Right forelimb (tissue), 1 donor: ENCODE results near the gene ERICH2.

Source experiments
- DNase-seq: peaks from one replicate; pipeline ENCODE4 v3.0.0-alpha.2; 2018

The ERICH2 gene

GRCh38 chr2:170846314-170846713 is 76.1 kb downstream of the ERICH2 start:
- no peak for DNase-seq

GRCh38 chr2:170847716-170848115 is 77.5 kb downstream of the ERICH2 start:
- DNase-seq: no peak
